Panc1 (cell line): ENCODE results near the gene PRDM2.

ENCODE experiments used
- POLR2AphosphoS5 ChIP-seq: IDR thresholded peaks from 2 replicates; pipeline ENCODE4 v1.6.1; 2012; ENCODE audit warnings: mild to moderate bottlenecking, low read depth, low read length, moderate library complexity
- SIN3A ChIP-seq: IDR thresholded peaks from 2 replicates; pipeline ENCODE4 v1.6.1; 2012; ENCODE audit warnings: low read depth, mild to moderate bottlenecking, low read length, moderate library complexity, borderline replicate concordance; ENCODE audit not compliant: insufficient read depth
- TCF7L2 ChIP-seq: IDR thresholded peaks from 2 replicates; pipeline ENCODE4 v1.6.1; 2011; ENCODE audit warnings: mild to moderate bottlenecking, low read depth, low read length, inconsistent platforms
- TF ChIP-seq, protein P1 (sequence below): fragments of 450-650 bp; IDR thresholded peaks from 2 replicates; pipeline ENCODE4 v1.5.1; 2017; ENCODE audit warnings: mild to moderate bottlenecking
- TF ChIP-seq, protein P2 (sequence below), 2 experiments: IDR thresholded peaks; 2 replicates each; pipeline ENCODE4 v1.6.1; 2011 to 2012; ENCODE audit warnings: low read depth in 2 of 2, control low read depth in 1 of 2, low read length in 1 of 2, mild to moderate bottlenecking in 1 of 2, moderate library complexity in 1 of 2; ENCODE audit not compliant: insufficient read depth in 1 of 2

DNA sequence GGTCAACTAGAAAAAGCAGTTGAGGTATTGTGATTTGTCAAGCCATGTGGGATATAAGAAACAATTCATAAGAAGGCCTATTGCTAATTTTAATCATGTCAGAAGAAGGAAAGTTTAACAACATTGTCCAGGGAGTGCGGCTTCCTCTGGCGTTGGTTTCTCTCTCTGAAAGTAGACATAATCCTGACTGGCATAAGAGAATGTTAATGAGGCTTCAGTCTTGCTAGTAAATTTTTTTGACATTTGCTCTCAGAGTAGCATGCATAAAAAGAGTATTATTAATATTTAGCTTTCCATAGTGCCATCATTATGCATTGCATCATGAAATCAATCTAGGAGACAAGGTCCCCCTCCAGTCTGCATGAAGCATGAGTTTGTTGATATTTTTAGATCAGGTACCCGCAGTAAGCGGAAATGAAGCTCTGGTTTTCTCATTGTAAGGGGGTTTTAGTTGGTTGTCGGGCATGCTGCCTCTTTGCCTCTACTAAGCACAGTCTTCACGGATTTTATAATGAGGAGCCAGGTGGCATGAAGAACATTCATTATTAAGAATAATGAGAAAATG, 12.8 kb upstream of the PRDM2 start:
- no peak for TF ChIP-seq TCF7L2
- TF ChIP-seq, protein P1, sequence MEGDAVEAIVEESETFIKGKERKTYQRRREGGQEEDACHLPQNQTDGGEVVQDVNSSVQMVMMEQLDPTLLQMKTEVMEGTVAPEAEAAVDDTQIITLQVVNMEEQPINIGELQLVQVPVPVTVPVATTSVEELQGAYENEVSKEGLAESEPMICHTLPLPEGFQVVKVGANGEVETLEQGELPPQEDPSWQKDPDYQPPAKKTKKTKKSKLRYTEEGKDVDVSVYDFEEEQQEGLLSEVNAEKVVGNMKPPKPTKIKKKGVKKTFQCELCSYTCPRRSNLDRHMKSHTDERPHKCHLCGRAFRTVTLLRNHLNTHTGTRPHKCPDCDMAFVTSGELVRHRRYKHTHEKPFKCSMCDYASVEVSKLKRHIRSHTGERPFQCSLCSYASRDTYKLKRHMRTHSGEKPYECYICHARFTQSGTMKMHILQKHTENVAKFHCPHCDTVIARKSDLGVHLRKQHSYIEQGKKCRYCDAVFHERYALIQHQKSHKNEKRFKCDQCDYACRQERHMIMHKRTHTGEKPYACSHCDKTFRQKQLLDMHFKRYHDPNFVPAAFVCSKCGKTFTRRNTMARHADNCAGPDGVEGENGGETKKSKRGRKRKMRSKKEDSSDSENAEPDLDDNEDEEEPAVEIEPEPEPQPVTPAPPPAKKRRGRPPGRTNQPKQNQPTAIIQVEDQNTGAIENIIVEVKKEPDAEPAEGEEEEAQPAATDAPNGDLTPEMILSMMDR: no peak
- no peak for TF ChIP-seq SIN3A
- TF ChIP-seq, protein P2, sequence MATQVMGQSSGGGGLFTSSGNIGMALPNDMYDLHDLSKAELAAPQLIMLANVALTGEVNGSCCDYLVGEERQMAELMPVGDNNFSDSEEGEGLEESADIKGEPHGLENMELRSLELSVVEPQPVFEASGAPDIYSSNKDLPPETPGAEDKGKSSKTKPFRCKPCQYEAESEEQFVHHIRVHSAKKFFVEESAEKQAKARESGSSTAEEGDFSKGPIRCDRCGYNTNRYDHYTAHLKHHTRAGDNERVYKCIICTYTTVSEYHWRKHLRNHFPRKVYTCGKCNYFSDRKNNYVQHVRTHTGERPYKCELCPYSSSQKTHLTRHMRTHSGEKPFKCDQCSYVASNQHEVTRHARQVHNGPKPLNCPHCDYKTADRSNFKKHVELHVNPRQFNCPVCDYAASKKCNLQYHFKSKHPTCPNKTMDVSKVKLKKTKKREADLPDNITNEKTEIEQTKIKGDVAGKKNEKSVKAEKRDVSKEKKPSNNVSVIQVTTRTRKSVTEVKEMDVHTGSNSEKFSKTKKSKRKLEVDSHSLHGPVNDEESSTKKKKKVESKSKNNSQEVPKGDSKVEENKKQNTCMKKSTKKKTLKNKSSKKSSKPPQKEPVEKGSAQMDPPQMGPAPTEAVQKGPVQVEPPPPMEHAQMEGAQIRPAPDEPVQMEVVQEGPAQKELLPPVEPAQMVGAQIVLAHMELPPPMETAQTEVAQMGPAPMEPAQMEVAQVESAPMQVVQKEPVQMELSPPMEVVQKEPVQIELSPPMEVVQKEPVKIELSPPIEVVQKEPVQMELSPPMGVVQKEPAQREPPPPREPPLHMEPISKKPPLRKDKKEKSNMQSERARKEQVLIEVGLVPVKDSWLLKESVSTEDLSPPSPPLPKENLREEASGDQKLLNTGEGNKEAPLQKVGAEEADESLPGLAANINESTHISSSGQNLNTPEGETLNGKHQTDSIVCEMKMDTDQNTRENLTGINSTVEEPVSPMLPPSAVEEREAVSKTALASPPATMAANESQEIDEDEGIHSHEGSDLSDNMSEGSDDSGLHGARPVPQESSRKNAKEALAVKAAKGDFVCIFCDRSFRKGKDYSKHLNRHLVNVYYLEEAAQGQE (IDR thresholded peaks at IDR 0.05; ENCODE audit: insufficient read depth in 1 of 2, low read depth in 2 of 2, low read length in 1 of 2): no peak
- TF ChIP-seq POLR2AphosphoS5: no peak
